ENCODE results near the gene CGB1.

The CGB1 gene

GRCh38 chr19:49006905-49007304, 29.8 kb downstream of the CGB1 start:
- TF ChIP-seq CTCF (conservative IDR thresholded peaks at IDR 0.05; ENCODE audit: control insufficient read depth, insufficient read depth, low read depth, low read length) = no peak
- H3K4me3 ChIP-seq (ENCODE audit: control insufficient read depth, low read depth, low read length) = no peak overlapping the region
- no peak for DNase-seq (ENCODE audit: low read depth)

GRCh38 chr19:49004964-49005614, 31.6 kb downstream of the CGB1 start:
- DNase-seq (ENCODE audit: low read depth) = no peak
- TF ChIP-seq CTCF (conservative IDR thresholded peaks at IDR 0.05; ENCODE audit: control insufficient read depth, insufficient read depth, low read depth, low read length) = no peak
- H3K4me3 ChIP-seq (ENCODE audit: control insufficient read depth, low read depth, low read length) = no peak overlapping the region

GRCh38 chr19:49004133-49004532, 32.6 kb downstream of the CGB1 start:
- no peak for DNase-seq (ENCODE audit: low read depth)
- H3K4me3 ChIP-seq (ENCODE audit: control insufficient read depth, low read depth, low read length) = no peak overlapping the region
- no peak for TF ChIP-seq CTCF (conservative IDR thresholded peaks at IDR 0.05; ENCODE audit: control insufficient read depth, insufficient read depth, low read depth, low read length)

GRCh38 chr19:48999481-49000325, 37.0 kb downstream of the CGB1 start:
- peak; percentile 78 for TF ChIP-seq CTCF (conservative IDR thresholded peaks at IDR 0.05; ENCODE audit: control insufficient read depth, insufficient read depth, low read depth, low read length)
- peak; percentile 73 for DNase-seq (ENCODE audit: low read depth)
- no peak overlapping the region for H3K4me3 ChIP-seq (ENCODE audit: control insufficient read depth, low read depth, low read length)

- DNase-seq (ENCODE audit: low read depth) = peak; percentile 67
- no peak overlapping the region for H3K4me3 ChIP-seq (ENCODE audit: control insufficient read depth, low read depth, low read length)
- peak; percentile 57 for TF ChIP-seq CTCF (conservative IDR thresholded peaks at IDR 0.05; ENCODE audit: control insufficient read depth, insufficient read depth, low read depth, low read length)
Observed at GRCh38 chr19:48997972-48998371, 38.7 kb downstream of the CGB1 start.

- H3K4me3 ChIP-seq (ENCODE audit: control insufficient read depth, low read depth, low read length) = peak overlapping the region; percentile 95
- no peak for DNase-seq (ENCODE audit: low read depth)
- no peak for TF ChIP-seq CTCF (conservative IDR thresholded peaks at IDR 0.05; ENCODE audit: control insufficient read depth, insufficient read depth, low read depth, low read length)
Observed at GRCh38 chr19:48994035-48994386, 42.7 kb downstream of the CGB1 start.

Data from fibroblast of mammary gland (primary cell).